Measurements from ENCODE around the gene LRRTM3.

Gene LRRTM3

DNA sequence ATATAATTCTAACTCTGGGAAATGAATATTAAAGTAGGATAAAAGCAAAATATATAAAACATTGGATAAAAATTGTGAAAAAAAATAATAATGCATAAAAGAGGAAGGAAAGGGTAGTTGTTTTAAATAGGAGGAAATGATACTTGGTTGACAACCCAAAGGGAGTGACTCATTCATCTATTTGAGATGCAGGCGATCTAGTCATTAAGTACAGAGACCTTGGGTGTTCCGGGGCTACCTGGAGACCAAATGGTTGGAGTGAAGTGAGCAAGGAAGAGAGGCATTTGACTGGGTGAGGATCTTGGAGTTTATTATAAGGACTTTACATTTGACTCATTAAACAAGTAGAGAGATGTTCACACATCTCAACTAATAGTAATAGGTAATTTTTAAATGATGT is 111.0 kb downstream of the LRRTM3 start:
- no peak for DNase-seq

DNA sequence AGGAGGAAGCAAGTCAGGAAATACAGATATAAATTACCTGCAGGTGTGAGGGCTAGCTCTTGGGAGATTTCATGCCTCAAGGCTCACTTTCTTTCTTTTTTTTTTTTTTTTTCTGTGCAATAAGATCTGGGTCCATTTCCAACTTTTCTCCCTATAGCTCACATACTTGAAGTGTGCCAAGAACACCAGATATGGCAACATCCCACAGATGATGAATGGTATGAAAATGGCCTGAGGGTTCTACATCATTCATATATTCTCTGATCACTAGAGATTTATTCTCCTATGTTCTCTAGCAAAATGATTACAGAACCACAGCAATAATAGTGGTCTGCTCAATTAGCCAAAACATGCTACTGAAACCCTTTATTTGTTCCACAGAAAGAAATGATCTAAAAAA is 117.2 kb downstream of the LRRTM3 start:
- no peak for DNase-seq

DNA sequence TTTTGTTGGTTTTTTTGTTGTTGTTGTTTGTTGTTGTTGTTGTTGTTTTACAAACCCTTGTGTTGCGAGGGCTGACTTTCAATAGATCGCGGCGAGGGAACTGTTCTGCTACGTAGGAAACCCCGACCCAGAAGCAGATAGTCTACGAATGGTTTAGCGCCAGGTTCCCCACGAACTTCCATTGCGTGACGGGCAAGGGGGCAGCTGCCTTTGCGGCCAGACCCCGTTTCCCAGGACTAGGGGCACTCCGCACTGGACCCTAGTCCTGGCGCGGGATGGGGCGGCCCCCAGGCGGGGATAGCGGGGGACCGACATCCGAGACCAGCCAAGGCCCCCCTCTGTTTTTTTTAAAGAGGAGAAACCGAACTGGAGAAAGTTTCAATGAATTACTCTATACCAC is 119.6 kb downstream of the LRRTM3 start:
- DNase-seq: no peak

DNA sequence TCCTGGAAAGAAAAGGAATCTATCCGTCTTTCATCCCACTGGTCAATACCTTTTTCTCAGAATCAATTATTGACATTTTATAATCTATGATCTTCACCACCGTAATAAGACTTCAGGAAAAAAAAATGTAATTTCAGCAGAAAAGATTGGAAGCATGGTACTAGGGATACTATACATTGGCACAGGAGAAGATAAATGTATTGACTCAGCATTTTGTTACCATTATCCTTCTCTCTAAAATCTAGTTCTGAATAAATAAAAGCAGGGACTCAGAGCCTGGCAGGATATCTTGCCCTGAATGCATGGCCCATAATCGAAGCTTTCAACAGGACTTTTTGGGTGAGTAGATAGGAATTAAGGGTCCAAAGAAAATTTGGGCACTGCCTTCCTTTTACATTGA is 120.7 kb downstream of the LRRTM3 start:
- no peak for DNase-seq

DNA sequence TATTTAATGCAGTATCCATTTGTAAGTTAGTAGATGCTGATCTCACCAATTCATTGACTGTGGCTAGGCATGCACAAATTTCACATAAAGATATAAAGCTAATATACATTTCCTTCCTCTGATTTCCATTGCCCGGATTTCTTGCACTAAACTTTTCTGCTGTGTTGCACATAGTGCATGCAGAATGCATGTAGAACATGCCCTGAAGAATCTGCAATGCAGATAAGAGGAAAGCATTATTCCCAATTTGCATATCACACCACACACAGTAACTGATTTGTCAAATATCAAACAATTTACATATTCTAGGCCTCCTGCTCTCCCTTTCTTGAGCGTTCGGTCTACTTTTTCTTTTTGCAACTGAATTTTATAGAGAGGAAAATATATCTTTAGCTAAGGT is 124.2 kb downstream of the LRRTM3 start:
- DNase-seq: no peak

DNA sequence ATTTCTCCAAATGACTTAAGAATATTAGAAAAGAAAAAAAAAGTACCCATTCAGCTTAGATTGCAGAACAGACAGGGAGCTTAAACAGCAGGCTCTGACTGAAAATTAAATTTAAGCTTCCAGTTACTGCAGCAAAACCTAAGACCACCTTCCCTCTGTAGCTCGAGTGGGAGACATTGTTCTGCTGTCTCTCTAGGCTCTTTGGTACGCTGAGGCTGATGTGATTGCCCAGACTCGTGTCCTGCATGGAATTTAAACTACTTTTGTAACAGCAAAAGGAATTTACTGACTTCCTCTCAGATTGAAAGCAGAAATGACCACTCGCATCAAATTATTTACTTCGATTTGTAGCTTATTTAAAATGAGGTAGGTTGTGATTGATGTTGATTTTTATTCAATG is 124.6 kb downstream of the LRRTM3 start:
- DNase-seq: no peak

DNA sequence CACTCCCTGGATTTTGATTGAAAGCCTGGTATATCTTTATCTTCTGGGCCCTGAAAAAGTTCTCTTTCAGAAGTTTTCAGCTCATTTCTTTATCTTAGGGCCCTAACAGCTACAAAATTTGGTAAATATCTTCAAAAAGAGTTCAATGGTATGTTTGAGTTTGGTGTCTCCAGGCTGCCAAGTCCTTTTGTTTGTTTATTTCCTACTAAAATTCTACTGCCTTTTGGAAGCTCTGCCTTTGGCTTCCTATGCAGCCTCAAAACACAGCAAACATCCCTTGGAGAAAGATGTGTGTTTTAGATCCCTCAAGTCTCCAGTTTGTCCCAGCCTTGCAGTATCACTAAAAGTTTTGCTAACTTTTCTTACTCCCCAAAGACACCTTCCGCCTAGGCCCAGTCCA is 146.8 kb downstream of the LRRTM3 start:
- no peak for DNase-seq

DNA sequence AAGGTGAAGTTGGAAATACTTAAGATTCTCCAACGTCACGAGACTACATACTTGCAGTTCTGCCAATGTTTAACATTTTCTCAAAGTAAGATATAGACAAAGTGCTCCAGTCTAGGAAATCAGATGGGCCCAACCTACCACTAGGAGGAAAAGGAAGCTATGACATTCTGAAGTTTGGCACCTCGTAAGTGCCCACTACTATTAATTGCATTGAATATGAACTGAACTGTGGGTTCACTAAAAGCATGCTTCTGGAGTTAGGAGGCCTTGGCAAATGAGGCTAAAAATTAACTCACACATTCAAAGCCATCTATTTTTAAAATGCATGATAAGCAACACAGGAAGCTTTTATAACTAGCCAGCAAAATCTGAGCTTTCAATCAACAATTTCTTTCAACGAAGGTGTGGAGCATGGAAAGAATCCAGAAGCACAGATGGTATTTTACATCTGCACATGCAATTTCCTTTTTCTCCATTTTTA is 149.7 kb downstream of the LRRTM3 start:
- no peak for DNase-seq

DNA sequence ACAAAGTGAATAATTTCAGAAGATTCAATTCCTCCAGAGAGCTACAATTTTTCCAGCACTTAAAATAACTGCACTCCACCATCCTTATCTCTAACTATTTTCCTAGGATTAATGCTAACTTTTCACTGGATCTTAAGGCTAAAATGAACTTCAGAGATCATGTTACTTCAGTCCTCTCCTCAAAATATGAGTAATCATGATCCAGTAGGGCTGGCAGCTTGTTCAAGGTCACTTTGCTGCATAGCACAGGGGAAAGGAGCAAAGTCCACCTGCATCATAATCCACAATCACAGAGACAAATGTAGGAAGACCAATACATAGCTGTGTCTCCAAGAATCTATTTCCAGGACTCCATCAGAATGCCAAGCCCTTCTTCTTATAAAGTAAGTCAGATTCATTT is 150.3 kb downstream of the LRRTM3 start:
- no peak for DNase-seq

DNA sequence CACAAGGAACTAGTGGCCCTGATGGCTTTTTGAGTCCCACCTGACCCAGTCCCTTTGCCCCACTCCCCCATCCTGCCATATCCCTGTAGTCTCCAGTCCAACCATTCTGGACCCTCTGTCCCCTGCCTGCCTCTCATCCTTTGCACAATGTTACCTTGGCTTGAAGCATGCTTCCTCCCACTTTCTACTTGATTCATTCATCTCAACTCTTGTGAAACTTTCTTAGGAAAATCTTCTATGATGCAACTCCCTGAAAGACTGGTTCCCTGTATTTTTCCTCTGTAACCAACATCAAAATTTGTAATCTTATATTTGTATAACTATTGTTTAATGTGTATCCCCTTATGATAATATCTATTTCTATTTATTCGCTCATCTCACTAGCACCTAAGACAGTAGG is 151.5 kb downstream of the LRRTM3 start:
- no peak for DNase-seq

DNA sequence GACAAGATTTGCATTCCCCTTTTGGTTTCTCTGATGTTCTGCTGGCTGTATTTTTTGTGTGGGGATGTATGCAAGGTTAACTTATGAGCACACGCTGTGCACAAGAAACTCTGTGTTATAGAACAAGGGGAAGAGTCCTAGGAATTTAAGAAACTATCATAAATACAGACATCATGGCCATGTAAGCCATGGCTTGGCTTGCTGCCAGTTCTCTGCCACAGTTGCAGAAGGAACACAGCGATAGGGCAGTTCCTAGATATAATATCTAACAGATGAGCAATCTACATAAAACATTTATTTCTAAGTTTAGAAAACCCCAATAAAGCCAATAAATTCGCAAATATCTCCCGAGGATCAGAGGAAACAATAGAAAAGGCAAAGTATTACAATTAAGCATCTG is 153.3 kb downstream of the LRRTM3 start:
- no peak for DNase-seq

DNA sequence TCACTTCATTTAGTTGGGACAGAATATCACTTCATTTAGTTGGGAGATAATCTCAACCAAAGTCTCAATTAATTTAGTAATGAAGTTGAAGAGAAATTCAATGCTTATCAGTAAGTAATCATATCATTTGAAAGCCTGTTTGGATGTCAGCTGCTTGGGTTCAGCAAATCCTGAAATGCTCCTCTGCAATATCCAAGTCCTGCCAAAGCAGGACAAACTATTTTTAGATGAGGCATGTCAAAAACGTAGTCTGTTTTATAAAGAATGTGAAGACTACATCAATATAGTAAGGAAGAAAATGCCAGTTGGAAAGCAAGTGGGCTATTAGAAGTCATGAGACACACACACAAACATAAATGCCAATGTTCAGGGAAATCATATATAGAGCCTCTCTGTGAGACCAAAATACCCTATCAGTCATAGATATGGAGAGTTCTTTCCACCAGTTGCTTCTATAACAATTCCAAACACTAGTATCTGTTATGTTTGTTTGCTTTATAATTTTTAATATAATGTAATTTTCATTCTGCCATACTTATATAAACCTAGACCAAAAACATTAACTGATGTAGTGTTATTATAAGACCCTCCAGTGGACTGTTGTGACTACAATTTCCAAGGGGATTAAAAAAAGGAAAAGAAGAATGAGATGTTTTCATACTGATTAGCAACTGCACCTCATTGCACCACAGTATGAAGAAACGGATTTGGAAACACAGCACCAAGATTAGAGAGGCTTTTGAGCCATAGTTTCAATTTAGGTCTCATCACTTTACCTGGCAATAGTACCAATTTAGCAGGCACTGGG is 160.7 kb downstream of the LRRTM3 start:
- DNase-seq: no peak

DNA sequence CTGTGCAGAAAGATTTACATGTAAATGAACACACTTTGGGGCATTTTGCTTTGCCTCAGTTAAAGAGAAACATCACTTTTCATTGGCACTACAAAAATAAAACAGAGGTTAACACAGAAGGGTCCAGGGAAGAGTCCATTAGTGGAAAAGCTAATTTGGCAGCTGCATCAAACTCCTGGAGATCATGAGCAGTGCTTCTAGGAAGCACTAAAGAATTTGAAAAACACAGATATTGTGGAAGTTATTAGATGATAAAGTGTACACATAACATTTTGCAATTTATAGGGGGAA is 161.2 kb downstream of the LRRTM3 start:
- no peak for DNase-seq

DNA sequence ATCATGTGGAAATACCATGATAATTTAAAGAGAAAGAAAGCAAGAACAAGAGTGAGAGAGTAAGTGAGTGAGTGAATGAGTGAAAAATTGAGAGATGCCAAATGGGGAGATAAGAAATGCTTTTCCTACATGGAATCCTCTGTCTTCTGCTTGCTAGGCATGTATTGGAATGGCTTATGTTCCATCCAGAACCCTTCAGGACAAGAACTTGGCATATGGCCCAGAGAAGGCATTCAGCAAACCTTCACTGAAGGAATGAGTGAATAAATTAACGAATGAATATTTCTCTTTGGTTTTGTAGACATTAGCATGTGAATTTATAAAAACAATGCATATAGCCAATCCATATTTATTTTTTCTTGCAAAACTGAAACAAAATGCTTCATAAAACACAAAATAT is 162.2 kb downstream of the LRRTM3 start:
- no peak for DNase-seq

DNA sequence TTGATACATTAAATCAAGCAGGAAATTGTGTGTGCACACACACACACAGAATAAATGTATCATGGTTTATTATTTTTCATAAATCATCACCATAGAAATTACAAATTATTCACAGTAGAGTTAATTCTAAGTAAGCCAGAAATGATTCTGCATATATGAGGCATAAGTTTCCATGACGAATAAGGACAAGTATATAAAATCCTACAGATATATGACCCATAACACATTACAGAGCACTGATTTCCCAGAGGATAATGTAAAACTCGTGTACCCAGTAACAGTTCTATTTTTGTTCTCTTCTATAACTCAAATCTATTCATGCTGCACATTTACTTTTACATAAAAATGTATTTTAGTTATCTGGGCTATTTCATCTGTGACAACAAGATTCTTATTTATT is 169.7 kb downstream of the LRRTM3 start:
- no peak for DNase-seq

DNA sequence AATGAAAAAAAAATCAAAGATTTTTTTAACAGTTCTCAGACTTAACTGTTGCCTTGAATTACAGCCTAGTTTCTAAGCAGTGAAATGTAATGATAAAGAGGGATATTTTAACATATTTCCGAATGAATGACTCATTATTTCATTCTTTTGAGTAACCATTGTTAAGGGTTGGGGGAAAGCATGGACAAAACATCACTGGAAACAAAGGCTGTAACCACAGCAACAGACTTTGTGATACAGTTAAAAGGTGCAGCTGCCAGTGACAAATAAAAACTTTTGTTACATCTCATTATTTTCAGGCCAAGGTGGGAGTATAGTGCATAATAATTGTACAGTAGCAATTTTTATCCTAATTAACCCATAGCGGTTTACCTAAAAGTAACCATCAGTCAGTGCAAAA is 172.6 kb downstream of the LRRTM3 start:
- DNase-seq: no peak

DNA sequence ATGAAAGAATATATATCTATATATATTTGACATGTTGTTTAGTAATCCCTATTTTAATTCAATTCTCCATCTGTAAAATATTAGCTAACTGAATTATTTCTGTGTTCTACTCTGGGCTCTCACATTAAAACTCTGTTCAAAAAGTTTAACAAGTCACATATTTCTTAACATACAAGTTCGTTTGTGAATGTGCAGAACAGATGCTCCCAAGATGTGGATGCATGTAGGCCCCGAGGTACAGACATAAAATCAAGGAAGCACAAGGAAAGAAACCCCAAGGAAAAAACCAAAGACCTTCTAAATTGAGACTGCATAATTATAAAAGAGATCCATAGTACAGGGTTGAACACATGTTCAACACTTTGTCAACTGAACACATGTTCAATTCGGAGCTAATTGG is 175.1 kb downstream of the LRRTM3 start:
- no peak for DNase-seq

DNA sequence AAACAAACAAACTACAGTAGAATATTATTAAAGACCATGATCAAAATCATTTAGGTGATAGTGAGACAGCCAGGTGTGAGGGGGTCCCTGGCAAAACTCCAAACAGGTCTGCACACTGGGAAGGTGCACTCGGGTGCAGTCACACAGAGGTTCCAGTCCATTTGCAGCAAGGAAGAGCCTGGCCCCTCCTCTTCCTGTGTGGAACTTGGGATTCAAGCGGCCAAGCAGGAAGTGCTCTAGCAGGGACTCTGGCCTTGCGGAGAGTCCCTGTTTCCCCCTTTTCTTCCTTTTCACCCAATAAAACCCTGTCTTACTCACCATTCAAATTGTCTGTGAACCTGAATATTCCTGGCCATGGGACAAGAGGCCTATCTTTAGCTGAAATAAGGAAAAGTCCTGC is 181.8 kb downstream of the LRRTM3 start:
- no peak for DNase-seq

DNA sequence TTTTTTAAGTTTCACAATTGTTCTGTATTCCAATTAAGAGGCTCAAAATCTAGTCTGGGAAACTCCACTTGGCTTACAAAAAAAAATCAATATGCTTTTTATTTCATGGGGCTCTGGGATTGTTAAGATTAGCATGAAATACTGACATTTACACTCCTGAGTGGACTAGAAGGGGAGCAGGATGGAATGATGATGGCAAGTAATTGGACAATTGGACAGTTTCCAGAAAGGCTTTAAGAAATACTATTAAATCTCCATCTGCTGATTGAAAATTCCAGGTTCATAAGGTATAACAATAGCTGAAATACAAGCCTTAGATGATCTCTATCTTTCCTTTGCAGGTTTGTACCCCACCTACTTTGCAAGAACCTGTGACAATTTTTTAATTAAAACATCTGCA is 184.4 kb downstream of the LRRTM3 start:
- DNase-seq: no peak

DNA sequence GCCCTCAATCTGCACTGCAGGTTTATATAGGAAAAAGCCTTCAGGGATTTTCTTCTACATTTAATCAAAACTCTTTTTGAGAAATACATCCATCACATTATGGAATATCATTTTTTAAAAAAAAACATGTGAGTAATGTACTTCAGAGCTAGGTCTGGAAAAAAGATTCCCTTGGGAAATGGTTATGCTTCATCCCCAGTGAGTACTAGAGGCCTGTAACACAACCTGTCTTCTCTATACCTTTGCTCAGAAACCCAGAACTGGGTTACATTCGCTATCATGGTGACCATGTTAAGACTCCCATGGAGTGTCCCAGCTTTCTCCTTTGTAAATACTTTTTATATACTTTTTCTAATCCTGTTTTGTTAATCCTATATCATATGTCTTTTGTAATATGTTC is 186.9 kb downstream of the LRRTM3 start:
- DNase-seq: no peak

DNA sequence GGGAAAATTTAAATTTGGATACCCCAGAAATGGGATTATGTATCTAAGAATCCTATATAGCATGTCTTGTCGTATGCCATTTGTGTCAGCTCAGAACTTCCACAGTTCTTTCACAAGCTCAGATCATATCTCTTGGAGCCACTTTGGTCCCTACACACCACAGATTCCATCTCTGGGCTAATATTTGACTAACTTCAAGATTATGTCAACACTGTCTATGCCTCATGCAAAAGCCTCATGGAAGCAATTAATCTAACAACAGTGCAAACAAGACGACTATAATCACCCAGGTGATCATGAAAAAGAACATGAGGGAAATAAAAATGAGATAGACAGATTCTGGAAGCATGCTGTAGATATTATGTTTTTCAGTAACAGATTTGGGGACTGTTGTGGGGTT is 189.1 kb downstream of the LRRTM3 start:
- DNase-seq: no peak

DNA sequence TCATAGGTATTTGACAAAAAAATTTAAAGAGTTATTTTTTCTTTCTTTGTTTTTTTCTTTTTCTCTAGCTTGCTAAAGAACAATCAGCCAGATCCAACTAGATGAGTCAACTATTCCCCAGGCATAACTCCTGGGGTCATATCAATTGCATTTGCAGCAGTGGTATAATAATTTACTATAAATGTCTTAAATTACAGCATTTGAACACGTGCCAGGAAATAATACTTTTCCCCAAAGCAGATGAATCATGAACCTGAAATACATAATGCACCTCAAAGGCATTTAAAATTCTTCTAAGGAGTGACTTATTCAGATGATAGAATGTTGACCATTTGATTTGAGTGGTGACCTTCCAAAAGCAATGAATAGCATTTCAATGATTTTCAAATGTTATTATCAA is 190.1 kb downstream of the LRRTM3 start:
- no peak for DNase-seq

DNA sequence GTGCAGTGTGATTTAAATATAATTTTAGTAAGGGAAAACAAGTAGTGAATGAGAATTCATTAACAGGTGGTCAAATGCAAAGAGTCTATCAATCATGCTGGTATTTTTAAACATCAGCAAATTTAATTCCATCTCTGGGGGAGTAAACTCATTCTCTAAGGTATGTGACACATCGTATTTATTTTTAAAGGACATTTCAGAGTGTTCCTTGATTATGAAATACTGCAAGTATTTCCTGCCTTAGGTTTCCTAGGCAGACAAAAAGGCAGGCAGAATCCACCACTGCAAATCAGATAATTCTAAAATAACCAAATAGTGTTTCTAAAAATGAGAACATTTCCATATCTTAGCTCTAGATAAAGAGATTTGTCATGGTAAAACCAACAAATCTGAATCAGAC is 193.8 kb downstream of the LRRTM3 start:
- DNase-seq: no peak

DNA sequence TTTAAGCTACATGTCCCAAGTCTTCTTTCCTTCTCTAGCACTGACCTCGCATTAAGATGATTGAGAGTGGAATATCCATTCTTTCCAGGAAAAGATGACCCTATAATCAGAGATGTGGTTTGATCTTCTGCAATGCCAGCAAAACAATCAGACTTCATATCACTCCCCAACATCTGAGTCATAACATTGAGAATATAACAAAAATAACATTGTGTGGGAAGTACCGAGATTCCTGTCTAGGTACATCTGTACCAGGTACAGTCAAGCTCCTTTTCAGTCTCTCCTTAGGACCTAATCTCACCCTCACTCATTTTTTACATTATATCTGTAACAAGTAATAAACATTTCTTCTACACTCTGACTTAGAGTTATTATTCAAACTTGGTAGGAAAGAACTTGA is 201.6 kb downstream of the LRRTM3 start:
- no peak for DNase-seq

DNA sequence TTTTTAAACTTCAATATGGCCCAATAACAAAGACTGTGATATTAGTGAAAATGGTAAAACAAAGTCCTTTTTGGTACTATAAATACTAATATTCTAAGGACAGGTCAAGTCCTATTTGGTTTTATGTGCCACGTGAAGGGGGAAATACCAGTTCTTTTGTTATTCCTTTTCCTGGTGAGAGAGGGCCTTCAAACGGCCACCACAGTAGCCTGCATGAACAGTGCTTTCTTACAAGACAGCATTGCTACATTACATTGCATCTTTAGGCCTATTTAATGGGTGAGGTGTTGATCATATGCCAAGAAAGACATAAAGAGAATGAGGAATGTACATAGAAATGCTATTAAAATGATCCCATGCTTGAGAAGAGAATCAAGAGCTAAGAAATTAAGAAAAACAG is 214.8 kb downstream of the LRRTM3 start:
- DNase-seq: no peak

DNA sequence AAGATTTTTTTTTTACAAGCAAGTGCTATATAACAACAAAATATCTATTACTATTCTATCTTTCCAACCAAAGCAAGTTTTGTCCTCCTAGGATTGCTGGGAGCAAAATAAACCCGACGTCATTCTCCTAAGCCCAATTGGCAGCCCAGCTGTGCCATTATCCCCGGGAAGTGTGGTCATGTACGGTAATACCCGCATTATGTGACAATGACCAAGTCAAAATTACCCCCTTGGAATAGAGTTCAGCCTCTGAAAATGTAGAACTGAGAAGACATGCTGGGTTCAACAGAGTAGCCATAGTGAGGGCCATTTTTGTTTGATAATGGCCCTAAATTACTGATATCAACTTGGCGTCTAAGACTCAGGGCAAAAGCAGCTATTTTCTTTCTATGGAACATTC is 215.5 kb downstream of the LRRTM3 start:
- DNase-seq: no peak

All from hippocampal formation (tissue), 2 donors.